ENCODE results near the gene MOB1A. TPM values are rescaled to one million over a fixed set of nuclear protein-coding genes. Genes with fewer than 3 reads are reported as not detected.
A peak's percentile ranks its signal among the peaks of the same experiment; 100 is the strongest.

Gene MOB1A
- total and polyA plus RNA-seq, 2 of the 13 experiments (the other 11 are each of a cell fraction or from before 2014, with no cell fraction given), result 48.2 to 139 TPM

- TF ChIP-seq ZHX2 (IDR thresholded peaks at IDR 0.05; ENCODE audit: low read depth) (no peak), ZHX2 (CRISPR knock-in tag; IDR thresholded peaks at IDR 0.05; ENCODE audit: borderline replicate concordance) (peak; percentile 73; the same call in 1 of the 2 replicates), MAF1 (CRISPR knock-in tag; IDR thresholded peaks at IDR 0.05; ENCODE audit: borderline replicate concordance) (peak; percentile 62; the same call in 1 of the 2 replicates), ZKSCAN5 (CRISPR knock-in tag; IDR thresholded peaks at IDR 0.05) (0 out of 2 replicates have a peak, but pooled peaks have one; percentile 42), CAMTA2 (CRISPR knock-in tag; IDR thresholded peaks at IDR 0.05; ENCODE audit: borderline replicate concordance) (peak; percentile 98), HMGXB4 (CRISPR knock-in tag; IDR thresholded peaks at IDR 0.05; ENCODE audit: borderline replicate concordance in 1 of 2, low read depth in 1 of 2) (peak; percentile 69 to 96), ZNF703 (CRISPR knock-in tag; IDR thresholded peaks at IDR 0.05; ENCODE audit: borderline replicate concordance) (peak; percentile 38; the same call in 1 of the 2 replicates), NR2F6 (IDR thresholded peaks at IDR 0.05) (no peak), NR2F6 (CRISPR knock-in tag; IDR thresholded peaks at IDR 0.05) (peak; percentile 47; the same call in 1 of the 2 replicates), HNRNPLL (IDR thresholded peaks at IDR 0.05; ENCODE audit: low read depth, low read length, poor library complexity, severe bottlenecking) (peak; percentile 22), LRRFIP1 (CRISPR knock-in tag; conservative IDR thresholded peaks at IDR 0.05) (no peak), ADNP (CRISPR knock-in tag; IDR thresholded peaks at IDR 0.05) (no peak), ZNF251 (CRISPR knock-in tag; IDR thresholded peaks at IDR 0.05) (0 out of 2 replicates have a peak, but pooled peaks have one; percentile 51), HCFC1 (IDR thresholded peaks at IDR 0.05; ENCODE audit: low read depth, low read length) (no peak), SOX6 (IDR thresholded peaks at IDR 0.05) (no peak), SOX6 (CRISPR knock-in tag; IDR thresholded peaks at IDR 0.05) (peak; percentile 50), SSRP1 (CRISPR knock-in tag; IDR thresholded peaks at IDR 0.05) (peak; percentile 80; the same call in 1 of the 2 replicates), PAWR (CRISPR knock-in tag; IDR thresholded peaks at IDR 0.05; ENCODE audit: borderline replicate concordance) (0 out of 2 replicates have a peak, but pooled peaks have one; percentile 86), ZNF326 (CRISPR knock-in tag; IDR thresholded peaks at IDR 0.05; ENCODE audit: borderline replicate concordance) (no peak), ZNF891 (CRISPR knock-in tag; IDR thresholded peaks at IDR 0.05) (peak; percentile 94)
Measured at GRCh38 chr2:74198461-74199274, 20.0 kb upstream of the MOB1A start, which contains the start of gene MTHFD2 (continued).
